Right atrium auricular region (tissue), 2 donors: Measurements from ENCODE around the gene BCKDHA. TPM values are rescaled to one million over a fixed set of nuclear protein-coding genes. Genes with fewer than 3 reads are reported as not detected.

Experiments
- DNase-seq: peaks from one replicate; pipeline ENCODE4 v3.0.0-alpha.2; 2019; ENCODE audit warnings: low spot score
- H3K27ac ChIP-seq, 2 donors: fragments of 200-600 bp; sonication (generic); 1 replicate in 1 of 2; 2 replicates in 1 of 2; pipeline ENCODE4 v1.5.1; 2016 to 2019
- H3K27me3 ChIP-seq, 2 donors: fragments of 200-600 bp; sonication (generic); one replicate each; pipeline versions ENCODE4 v1.5.1 to v1.6.0; 2017 to 2019
- H3K36me3 ChIP-seq: fragments of 200-600 bp; sonication (generic); one replicate; pipeline ENCODE4 v1.5.1; 2016
- H3K4me1 ChIP-seq, 2 donors: fragments of 200-600 bp; sonication (generic); one replicate each; pipeline versions ENCODE4 v1.5.1 to v1.6.0; 2017 to 2019
- H3K4me3 ChIP-seq, 2 donors: fragments of 200-600 bp; sonication (generic); 1 replicate in 1 of 2; 2 replicates in 1 of 2; pipeline ENCODE4 v1.5.1; 2017 to 2019; ENCODE audit warnings: mild to moderate bottlenecking in 1 of 2, moderate library complexity in 1 of 2
- H3K9me3 ChIP-seq, 2 donors: fragments of 200-600 bp; sonication (generic); one replicate each; pipeline ENCODE4 v1.5.1; 2019
- total RNA-seq, 2 donors: library from RNA; depleted of rRNA; stranded (reverse); fragments of >200 nt; gene quantifications; one replicate each; pipeline ENCODE4 v1.1.0, GENCODE V29; 2016
- TF ChIP-seq, protein P1 (sequence below), 2 donors: fragments of 200-600 bp; sonication (generic); IDR thresholded peaks; one replicate each; pipeline ENCODE4 v1.5.1; 2019; ENCODE audit warnings: antibody characterized with exemption in 2 of 2

The BCKDHA gene
- total RNA-seq, 2 donors from 2014 or later, result 65.2 to 77.6 TPM

DNA sequence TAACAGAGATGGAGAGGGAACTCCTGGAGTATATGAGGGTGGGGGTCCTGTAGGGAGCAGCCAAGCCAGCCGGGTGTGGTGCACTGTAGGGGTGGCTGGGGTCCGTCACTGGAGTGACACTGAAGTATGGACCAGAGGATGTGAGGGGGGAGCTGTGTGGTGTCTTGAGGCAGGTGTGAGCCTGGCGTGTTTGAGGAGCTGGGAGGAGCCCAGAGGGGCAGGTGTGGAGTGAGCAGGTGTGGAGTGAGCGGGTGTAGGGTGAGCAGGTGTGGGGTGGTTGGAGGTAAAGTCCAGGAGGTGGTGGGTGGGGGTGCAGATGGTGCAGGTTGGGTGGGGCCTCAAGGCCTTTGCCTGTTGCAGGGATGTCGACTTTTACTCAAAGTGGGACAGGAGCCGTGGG lies 23.7 kb downstream of the BCKDHA start:
- Histone ChIP-seq H3K4me1 (peaks cover 0 to 26% of the 10 kb centered on the region in 2 donors), H3K27ac (no peak overlapping the region)
- DNase-seq, result no peak

DNA sequence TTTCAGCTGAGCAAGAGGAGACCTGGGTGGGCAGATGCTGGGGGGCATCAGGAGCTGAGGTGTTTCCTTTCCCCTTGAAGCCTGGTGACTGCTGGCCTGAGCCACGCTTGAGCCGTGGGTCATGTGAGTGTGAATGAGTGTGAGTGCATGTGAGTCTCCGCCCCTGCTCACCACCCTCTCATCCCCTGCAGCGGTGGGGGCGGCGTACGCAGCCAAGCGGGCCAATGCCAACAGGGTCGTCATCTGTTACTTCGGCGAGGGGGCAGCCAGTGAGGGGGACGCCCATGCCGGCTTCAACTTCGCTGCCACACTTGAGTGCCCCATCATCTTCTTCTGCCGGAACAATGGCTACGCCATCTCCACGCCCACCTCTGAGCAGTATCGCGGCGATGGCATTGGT lies 24.4 kb downstream of the BCKDHA start:
- DNase-seq, result no peak
- Histone ChIP-seq H3K4me1 (peaks cover 0 to 33% of the 10 kb centered on the region in 2 donors), H3K27me3 (no peaks in the 10 kb centered on the region), H3K27ac (no peak overlapping the region), H3K36me3 (peaks cover 68% of the 10 kb centered on the region), H3K4me3 (no peak overlapping the region), H3K9me3 (no peaks in the 10 kb centered on the region)
- TF ChIP-seq, protein P1, sequence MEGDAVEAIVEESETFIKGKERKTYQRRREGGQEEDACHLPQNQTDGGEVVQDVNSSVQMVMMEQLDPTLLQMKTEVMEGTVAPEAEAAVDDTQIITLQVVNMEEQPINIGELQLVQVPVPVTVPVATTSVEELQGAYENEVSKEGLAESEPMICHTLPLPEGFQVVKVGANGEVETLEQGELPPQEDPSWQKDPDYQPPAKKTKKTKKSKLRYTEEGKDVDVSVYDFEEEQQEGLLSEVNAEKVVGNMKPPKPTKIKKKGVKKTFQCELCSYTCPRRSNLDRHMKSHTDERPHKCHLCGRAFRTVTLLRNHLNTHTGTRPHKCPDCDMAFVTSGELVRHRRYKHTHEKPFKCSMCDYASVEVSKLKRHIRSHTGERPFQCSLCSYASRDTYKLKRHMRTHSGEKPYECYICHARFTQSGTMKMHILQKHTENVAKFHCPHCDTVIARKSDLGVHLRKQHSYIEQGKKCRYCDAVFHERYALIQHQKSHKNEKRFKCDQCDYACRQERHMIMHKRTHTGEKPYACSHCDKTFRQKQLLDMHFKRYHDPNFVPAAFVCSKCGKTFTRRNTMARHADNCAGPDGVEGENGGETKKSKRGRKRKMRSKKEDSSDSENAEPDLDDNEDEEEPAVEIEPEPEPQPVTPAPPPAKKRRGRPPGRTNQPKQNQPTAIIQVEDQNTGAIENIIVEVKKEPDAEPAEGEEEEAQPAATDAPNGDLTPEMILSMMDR (IDR thresholded peaks at IDR 0.05), result no peak

More for the DNA sequence above, 23.7 kb downstream of the BCKDHA start:
- H3K27me3 ChIP-seq, result no peaks in the 10 kb centered on the region
- H3K4me3 ChIP-seq, result no peak overlapping the region
- TF ChIP-seq, protein P1 (IDR thresholded peaks at IDR 0.05), result no peak
- H3K36me3 ChIP-seq, result peaks cover 74% of the 10 kb centered on the region
- no peaks in the 10 kb centered on the region for H3K9me3 ChIP-seq

DNA sequence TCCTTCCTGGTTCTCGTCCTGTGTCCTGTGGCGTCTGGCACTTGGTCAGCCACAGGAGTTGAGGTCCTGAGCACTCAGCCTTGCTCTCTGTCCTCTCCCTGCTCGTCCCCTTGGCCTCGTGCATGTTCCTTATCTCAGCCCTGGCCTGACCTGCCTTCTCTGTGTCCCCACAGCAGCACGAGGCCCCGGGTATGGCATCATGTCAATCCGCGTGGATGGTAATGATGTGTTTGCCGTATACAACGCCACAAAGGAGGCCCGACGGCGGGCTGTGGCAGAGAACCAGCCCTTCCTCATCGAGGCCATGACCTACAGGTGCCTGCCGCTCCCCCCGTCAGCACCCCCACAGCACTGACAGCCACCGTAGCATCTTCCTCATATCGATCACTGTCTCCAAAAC lies 24.8 kb downstream of the BCKDHA start:
- no peak for DNase-seq
- H3K9me3 ChIP-seq, result no peaks in the 10 kb centered on the region
- peaks cover 0 to 38% of the 10 kb centered on the region in 2 donors for H3K4me1 ChIP-seq
- TF ChIP-seq, protein P1 (IDR thresholded peaks at IDR 0.05), result no peak
- no peak overlapping the region for H3K4me3 ChIP-seq
- peaks cover 63% of the 10 kb centered on the region for H3K36me3 ChIP-seq
- H3K27me3 ChIP-seq, result no peaks in the 10 kb centered on the region
- H3K27ac ChIP-seq, result no peak overlapping the region

DNA sequence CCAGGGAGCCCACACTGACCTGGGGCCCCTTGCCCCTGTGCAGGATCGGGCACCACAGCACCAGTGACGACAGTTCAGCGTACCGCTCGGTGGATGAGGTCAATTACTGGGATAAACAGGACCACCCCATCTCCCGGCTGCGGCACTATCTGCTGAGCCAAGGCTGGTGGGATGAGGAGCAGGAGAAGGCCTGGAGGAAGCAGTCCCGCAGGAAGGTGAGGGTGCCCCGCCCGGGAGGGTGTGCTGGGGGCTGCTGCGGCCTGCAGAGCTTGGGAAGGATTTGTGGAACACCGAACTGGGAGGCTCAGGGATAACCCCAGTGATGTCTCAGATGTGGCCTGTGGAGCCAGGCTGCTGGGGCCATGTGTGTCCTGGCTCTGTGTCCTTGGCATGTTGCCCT lies 25.3 kb downstream of the BCKDHA start:
- no peak overlapping the region for H3K27ac ChIP-seq
- no peak overlapping the region for H3K4me3 ChIP-seq
- no peaks in the 10 kb centered on the region for H3K27me3 ChIP-seq
- TF ChIP-seq, protein P1 (IDR thresholded peaks at IDR 0.05), result no peak
- no peaks in the 10 kb centered on the region for H3K9me3 ChIP-seq
- DNase-seq, result no peak
- H3K4me1 ChIP-seq, result peaks cover 0 to 43% of the 10 kb centered on the region in 2 donors
- peaks cover 60% of the 10 kb centered on the region for H3K36me3 ChIP-seq

DNA sequence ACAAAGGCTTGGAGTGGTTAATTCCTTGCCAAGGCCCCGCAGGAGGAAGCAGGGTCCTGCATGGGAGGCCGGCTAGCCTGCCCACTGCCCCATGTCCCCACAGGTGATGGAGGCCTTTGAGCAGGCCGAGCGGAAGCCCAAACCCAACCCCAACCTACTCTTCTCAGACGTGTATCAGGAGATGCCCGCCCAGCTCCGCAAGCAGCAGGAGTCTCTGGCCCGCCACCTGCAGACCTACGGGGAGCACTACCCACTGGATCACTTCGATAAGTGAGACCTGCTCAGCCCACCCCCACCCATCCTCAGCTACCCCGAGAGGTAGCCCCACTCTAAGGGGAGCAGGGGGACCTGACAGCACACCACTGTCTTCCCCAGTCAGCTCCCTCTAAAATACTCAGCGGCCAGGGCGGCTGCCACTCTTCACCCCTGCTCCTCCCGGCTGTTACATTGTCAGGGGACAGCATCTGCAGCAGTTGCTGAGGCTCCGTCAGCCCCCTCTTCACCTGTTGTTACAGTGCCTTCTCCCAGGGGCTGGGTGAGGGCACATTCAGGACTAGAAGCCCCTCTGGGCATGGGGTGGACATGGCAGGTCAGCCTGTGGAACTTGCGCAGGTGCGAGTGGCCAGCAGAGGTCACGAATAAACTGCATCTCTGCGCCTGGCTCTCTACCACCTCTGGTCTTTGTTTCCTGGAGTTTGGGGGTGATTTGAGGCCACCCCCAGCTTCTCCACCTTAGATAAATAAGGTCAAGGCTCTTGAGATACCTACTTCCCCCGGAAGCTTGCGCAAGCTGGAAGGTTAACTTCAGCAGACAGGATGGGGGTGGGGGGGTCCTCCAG lies 26.9 kb downstream of the BCKDHA start:
- TF ChIP-seq, protein P1 (IDR thresholded peaks at IDR 0.05), result no peak
- DNase-seq, result no peak
- Histone ChIP-seq H3K4me3 (no peak overlapping the region), H3K36me3 (peaks cover 47% of the 10 kb centered on the region), H3K27me3 (no peaks in the 10 kb centered on the region), H3K4me1 (peaks cover 0 to 53% of the 10 kb centered on the region in 2 donors), H3K9me3 (no peaks in the 10 kb centered on the region), H3K27ac (no peak overlapping the region)
